Natural killer cell treated with Interleukin-12 subunit alpha and Interleukin-12 subunit beta and Interleukin-15 and Interleukin-18, amount 100 ng/mL, for 72 hours (primary cell): ENCODE data around the gene CATSPER3. TPM values are rescaled to one million over a fixed set of nuclear protein-coding genes. Genes with fewer than 3 reads are reported as not detected.
A peak's percentile ranks its signal among the peaks of the same experiment; 100 is the strongest.

ENCODE experiments used
- ATAC-seq, 2 donors: fragments of 150-1000 bp; cut with Tn5 transposase in 1 of 2; sonication (Bioruptor Pico), chemical (Tn5 transposase) in 1 of 2; 2 replicates each; pipeline ENCODE4 v1.10.0; 2021
- DNase-seq: peaks from one replicate; pipeline ENCODE4 v3.0.0; 2022; ENCODE audit warnings: low spot score
- H3K27ac Mint-ChIP-seq, 2 donors: 1 replicate in 1 of 2; 2 replicates in 1 of 2; pipeline ENCODE4 v1.8.0; 2022; ENCODE audit warnings: mixed read lengths in 2 of 2, mild to moderate bottlenecking in 1 of 2, moderate library complexity in 1 of 2
- H3K27me3 Mint-ChIP-seq, 2 donors: 1 replicate in 1 of 2; 2 replicates in 1 of 2; pipeline ENCODE4 v1.8.0; 2022; ENCODE audit warnings: mixed read lengths in 2 of 2
- H3K36me3 Mint-ChIP-seq: one replicate; pipeline ENCODE4 v1.8.0; 2022; ENCODE audit warnings: mixed read lengths
- H3K4me1 Mint-ChIP-seq, 2 donors: 1 replicate in 1 of 2; 2 replicates in 1 of 2; pipeline ENCODE4 v1.8.0; 2022; ENCODE audit warnings: low read depth in 2 of 2, mixed read lengths in 2 of 2, mild to moderate bottlenecking in 1 of 2
- H3K4me3 Mint-ChIP-seq: one replicate; pipeline ENCODE4 v1.8.0; 2022; ENCODE audit warnings: mixed read lengths
- H3K9me3 Mint-ChIP-seq: 2 replicates; pipeline ENCODE4 v1.8.0; 2022; ENCODE audit warnings: mixed read lengths
- total RNA-seq, 2 donors: library from RNA; stranded (reverse); gene quantifications; one replicate each; pipeline ENCODE4 v1.2.3, GENCODE V29; 2022

The CATSPER3 gene
- total RNA-seq, 2 donors from 2014 or later, result 0.52 TPM; not detected in 1

GRCh38 chr5:135053989-135054388 is 86.3 kb downstream of the CATSPER3 start:
- Mint-ChIP-seq H3K9me3 (no peaks in the 10 kb centered on the region), H3K27ac (no peak overlapping the region), H3K36me3 (no peaks in the 10 kb centered on the region), H3K4me3 (no peak overlapping the region), H3K27me3 (peaks cover 49 to 61% of the 10 kb centered on the region in 2 donors), H3K4me1 (no peaks in the 10 kb centered on the region)
- ATAC-seq (no peak), DNase-seq (no peak)

DNA sequence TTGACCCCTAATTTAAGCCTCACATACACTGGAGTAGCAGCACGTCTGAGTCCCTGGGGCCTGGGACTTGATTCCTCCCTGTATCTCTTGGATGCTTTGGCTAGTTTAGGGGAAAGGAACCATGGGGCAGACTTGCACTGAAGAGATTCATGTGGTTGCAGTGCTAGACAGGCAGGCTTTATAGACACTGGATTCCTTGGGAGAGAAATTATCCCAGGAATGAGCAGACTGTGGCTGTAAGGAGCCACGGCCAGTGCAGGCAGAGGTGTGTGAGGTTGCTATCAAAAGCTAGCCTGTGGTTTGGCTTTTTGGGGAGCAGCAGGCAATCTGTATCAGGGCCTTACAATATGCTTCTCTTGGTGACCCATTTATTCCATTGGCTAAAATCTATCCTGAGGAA is 86.8 kb downstream of the CATSPER3 start:
- ATAC-seq, result no peak
- H3K4me3 Mint-ChIP-seq, result no peak overlapping the region
- H3K4me1 Mint-ChIP-seq, result no peaks in the 10 kb centered on the region
- peaks cover 46 to 56% of the 10 kb centered on the region in 2 donors for H3K27me3 Mint-ChIP-seq
- DNase-seq, result no peak
- H3K36me3 Mint-ChIP-seq, result no peaks in the 10 kb centered on the region
- no peak overlapping the region for H3K27ac Mint-ChIP-seq
- no peaks in the 10 kb centered on the region for H3K9me3 Mint-ChIP-seq

DNA sequence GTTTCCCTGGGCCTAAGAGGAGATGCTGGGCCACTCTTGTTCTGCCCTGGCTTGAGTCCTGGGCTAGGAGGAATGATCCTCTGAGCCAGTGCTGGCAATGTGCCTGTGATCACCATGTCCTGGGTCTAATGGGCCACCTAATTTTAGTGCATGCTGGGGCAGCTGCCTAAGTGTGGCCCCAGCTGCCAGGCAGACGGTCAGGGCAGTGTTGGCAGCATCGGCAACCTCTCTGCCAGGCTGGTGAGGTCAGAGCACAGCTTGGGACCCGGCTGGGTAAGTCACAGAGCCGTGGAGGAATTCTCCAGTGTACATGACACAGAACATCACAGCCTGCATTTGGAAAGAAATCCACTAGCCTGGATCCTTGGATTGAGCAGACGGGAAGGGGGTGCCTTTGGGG is 87.7 kb downstream of the CATSPER3 start:
- H3K4me1 Mint-ChIP-seq, result no peaks in the 10 kb centered on the region
- H3K27ac Mint-ChIP-seq, result no peak overlapping the region
- DNase-seq, result no peak
- no peak for ATAC-seq
- H3K36me3 Mint-ChIP-seq, result no peaks in the 10 kb centered on the region
- H3K9me3 Mint-ChIP-seq, result no peaks in the 10 kb centered on the region
- H3K4me3 Mint-ChIP-seq, result no peak overlapping the region
- peaks cover 40 to 50% of the 10 kb centered on the region in 2 donors for H3K27me3 Mint-ChIP-seq

GRCh38 chr5:135056316-135057030 is 88.8 kb downstream of the CATSPER3 start:
- ATAC-seq, result no peak
- Mint-ChIP-seq H3K36me3 (no peaks in the 10 kb centered on the region), H3K4me3 (no peak overlapping the region), H3K27me3 (peaks cover 36 to 41% of the 10 kb centered on the region in 2 donors), H3K27ac (no peak overlapping the region), H3K4me1 (no peaks in the 10 kb centered on the region), H3K9me3 (no peaks in the 10 kb centered on the region)
- no peak for DNase-seq

- Mint-ChIP-seq H3K27me3 (peaks cover 32 to 34% of the 10 kb centered on the region in 2 donors), H3K36me3 (no peaks in the 10 kb centered on the region), H3K4me1 (no peaks in the 10 kb centered on the region), H3K4me3 (no peak overlapping the region), H3K9me3 (no peaks in the 10 kb centered on the region), H3K27ac (no peak overlapping the region)
- ATAC-seq, result no peak
- DNase-seq, result peak; percentile 25
These were observed 89.5 kb downstream of the CATSPER3 start for GRCh38 chr5:135057233-135057632.

DNA sequence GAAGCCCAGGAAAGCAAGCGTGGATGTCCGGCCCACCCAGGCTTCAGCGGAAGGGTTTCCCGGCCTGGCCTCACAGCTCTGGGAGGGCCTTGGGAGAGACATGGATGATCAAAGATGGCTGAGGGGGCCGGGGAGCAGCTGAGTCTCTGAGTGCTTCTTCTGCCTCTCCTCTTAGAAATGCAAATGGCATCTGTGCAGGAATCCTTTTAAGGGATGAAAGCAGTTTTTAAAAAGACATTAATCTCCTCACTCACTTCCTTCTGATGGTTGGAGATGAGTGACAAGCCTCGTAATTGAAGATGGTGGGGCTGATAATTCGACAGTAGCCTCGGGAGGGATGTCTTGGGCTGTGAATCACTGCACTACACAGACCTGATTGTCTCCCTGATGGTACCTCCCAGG is 90.6 kb downstream of the CATSPER3 start:
- Mint-ChIP-seq H3K9me3 (no peaks in the 10 kb centered on the region), H3K4me3 (no peak overlapping the region), H3K36me3 (no peaks in the 10 kb centered on the region), H3K27ac (no peak overlapping the region), H3K27me3 (peaks cover 24 to 25% of the 10 kb centered on the region in 2 donors), H3K4me1 (no peaks in the 10 kb centered on the region)
- DNase-seq (peak; percentile 56), ATAC-seq (no peak)

DNA sequence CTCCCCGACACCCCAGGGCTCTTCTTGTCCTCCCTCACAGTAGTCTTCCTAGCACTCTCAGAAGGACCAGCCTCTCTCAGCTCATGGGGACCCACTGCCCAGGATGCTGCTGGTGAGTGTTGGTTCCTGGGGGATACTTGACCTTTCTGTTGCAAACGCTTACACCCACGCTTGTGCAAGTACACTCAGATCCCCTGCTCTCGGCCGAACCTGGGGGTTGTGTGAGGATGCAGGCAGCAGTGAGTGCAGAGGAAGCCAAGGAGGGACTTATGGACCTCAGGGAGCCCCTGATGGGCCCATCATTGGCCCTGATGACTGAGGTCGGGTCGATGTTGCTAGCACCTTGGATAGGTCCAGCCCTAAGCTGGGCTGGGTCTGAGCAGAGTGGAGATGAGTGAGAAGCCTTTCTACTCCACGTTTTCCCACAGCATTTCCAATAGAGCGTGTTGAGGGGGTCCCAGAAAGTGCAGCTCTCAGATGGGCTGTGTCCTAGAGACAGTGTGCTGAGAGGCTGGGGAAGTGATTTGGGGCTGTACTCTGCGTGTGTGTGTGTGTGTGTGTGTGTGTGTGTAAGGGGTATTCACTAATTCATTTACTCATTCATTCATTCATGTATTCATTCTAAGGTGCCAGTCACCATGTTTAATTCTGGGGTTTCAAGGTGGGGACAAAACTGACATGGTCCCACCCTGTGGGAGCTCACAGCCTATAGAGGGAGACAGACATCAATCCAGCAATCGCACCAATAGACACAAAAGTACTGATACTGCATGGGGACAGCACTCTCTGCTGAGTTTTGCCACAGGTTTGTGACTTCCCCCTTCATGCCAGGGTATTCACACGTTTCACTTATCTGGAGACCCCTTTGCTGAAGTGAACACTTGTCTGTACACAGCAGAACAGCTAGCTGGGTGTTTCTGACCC is 91.6 kb downstream of the CATSPER3 start:
- no peak overlapping the region for H3K4me3 Mint-ChIP-seq
- no peaks in the 10 kb centered on the region for H3K4me1 Mint-ChIP-seq
- H3K27ac Mint-ChIP-seq, result no peak overlapping the region
- H3K27me3 Mint-ChIP-seq, result peaks cover 15 to 22% of the 10 kb centered on the region in 2 donors
- no peak for ATAC-seq
- no peak for DNase-seq
- H3K36me3 Mint-ChIP-seq, result no peaks in the 10 kb centered on the region
- H3K9me3 Mint-ChIP-seq, result no peaks in the 10 kb centered on the region

- H3K27me3 Mint-ChIP-seq, result peaks cover 10 to 22% of the 10 kb centered on the region in 2 donors
- no peak overlapping the region for H3K4me3 Mint-ChIP-seq
- no peaks in the 10 kb centered on the region for H3K4me1 Mint-ChIP-seq
- ATAC-seq, result no peak
- H3K36me3 Mint-ChIP-seq, result no peaks in the 10 kb centered on the region
- no peak overlapping the region for H3K27ac Mint-ChIP-seq
- no peak for DNase-seq
- no peaks in the 10 kb centered on the region for H3K9me3 Mint-ChIP-seq
These were observed 92.3 kb downstream of the CATSPER3 start for GRCh38 chr5:135060021-135060420.

GRCh38 chr5:135061001-135061400 is 93.3 kb downstream of the CATSPER3 start:
- ATAC-seq, result no peak
- peaks cover 7 to 24% of the 10 kb centered on the region in 2 donors for H3K27me3 Mint-ChIP-seq
- DNase-seq, result no peak
- no peak overlapping the region for H3K27ac Mint-ChIP-seq
- H3K4me1 Mint-ChIP-seq, result no peaks in the 10 kb centered on the region
- H3K9me3 Mint-ChIP-seq, result no peaks in the 10 kb centered on the region
- H3K36me3 Mint-ChIP-seq, result no peaks in the 10 kb centered on the region
- H3K4me3 Mint-ChIP-seq, result no peak overlapping the region

Other genes starting within 250 kb of the CATSPER3 start
- 10 to 100 TPM; 15.3 to 16.4 TPM for gene CAMLG, start 229.4 kb upstream of the CATSPER3 start, total RNA-seq
- 100 to 1,000 TPM in 1 of 2 donors, 10 to 100 TPM in 1; 71.4 to 124 TPM for gene DDX46, start 209.1 kb upstream of the CATSPER3 start, total RNA-seq
- 10 to 100 TPM; 33.3 to 34.5 TPM for gene C5orf24, start 121.9 kb upstream of the CATSPER3 start, total RNA-seq
- gene TXNDC15, start 93.5 kb upstream of the CATSPER3 start, total RNA-seq, result 10 to 100 TPM; 69.9 TPM
- 10 to 100 TPM; 10.5 to 15.7 TPM for gene PCBD2, start 62.8 kb upstream of the CATSPER3 start, total RNA-seq
- not detected for gene PITX1, start 66.3 kb downstream of the CATSPER3 start, total RNA-seq